GM19238 (cell line): ENCODE results near the gene LCE6A.

Experiments used
- DNase-seq: peaks from one replicate; pipeline ENCODE4 v3.0.0; 2011; ENCODE audit warnings: low spot score; ENCODE audit not compliant: insufficient read length

LCE6A gene

GRCh38 chr1:152842556-152842955 is at the start of gene LCE6A:
Gene LCE6A (plus strand): TSS chr1:152842856. CDS start chr1:152843521, 665 bp downstream.
- no peak for DNase-seq

GRCh38 chr1:152795686-152796085 is 47.0 kb upstream of the LCE6A start:
- DNase-seq, result no peak

- DNase-seq, result no peak
Measured at GRCh38 chr1:152796421-152796820, 46.2 kb upstream of the LCE6A start, which contains the start of gene LCE1D. Gene LCE1D (plus strand): TSS chr1:152796721. CDS start chr1:152797795, 1,074 bp downstream.

GRCh38 chr1:152801333-152801732 is 41.3 kb upstream of the LCE6A start:
- DNase-seq, result no peak

GRCh38 chr1:152806576-152806975 is 36.1 kb upstream of the LCE6A start, which contains the start of gene LCE1C:
Gene LCE1C (minus strand): TSS chr1:152806651. CDS start chr1:152805478, 1,173 bp downstream.
- no peak for DNase-seq

GRCh38 chr1:152811050-152811449 is 31.6 kb upstream of the LCE6A start:
- no peak for DNase-seq

- no peak for DNase-seq
Measured at GRCh38 chr1:152811671-152812070, 31.0 kb upstream of the LCE6A start, which contains the start of gene LCE1B. Gene LCE1B (plus strand): TSS chr1:152811971. CDS start chr1:152812447, 476 bp downstream.

GRCh38 chr1:152817309-152817708 is 25.3 kb upstream of the LCE6A start:
- DNase-seq, result no peak

GRCh38 chr1:152823294-152823693 is 19.4 kb upstream of the LCE6A start:
- no peak for DNase-seq

GRCh38 chr1:152824964-152825363 is 17.7 kb upstream of the LCE6A start:
- DNase-seq, result no peak

- no peak for DNase-seq
Measured at GRCh38 chr1:152827173-152827572, 15.5 kb upstream of the LCE6A start, which contains the start of gene LCE1A. Gene LCE1A (plus strand): TSS chr1:152827473. CDS start chr1:152827473, 0 bp downstream.

GRCh38 chr1:152836870-152837269 is 5.8 kb upstream of the LCE6A start:
- no peak for DNase-seq

GRCh38 chr1:152855661-152856060 is 13.0 kb downstream of the LCE6A start:
- DNase-seq, result no peak

- DNase-seq, result no peak
Measured at GRCh38 chr1:152858062-152858461, 15.4 kb downstream of the LCE6A start.

- no peak for DNase-seq
Measured at GRCh38 chr1:152859696-152860095, 17.0 kb downstream of the LCE6A start, which contains the start of gene LCE7A. Gene LCE7A (plus strand): TSS chr1:152859996. CDS start chr1:152860698, 702 bp downstream.

- DNase-seq, result no peak
Measured at GRCh38 chr1:152860129-152860528, 17.5 kb downstream of the LCE6A start.

GRCh38 chr1:152861374-152861773 is 18.7 kb downstream of the LCE6A start:
- DNase-seq, result no peak

- no peak for DNase-seq
Measured at GRCh38 chr1:152864443-152864842, 21.8 kb downstream of the LCE6A start.

GRCh38 chr1:152866321-152866720 is 23.7 kb downstream of the LCE6A start:
- DNase-seq, result no peak

GRCh38 chr1:152869808-152870419 is 27.3 kb downstream of the LCE6A start:
- peak; percentile 21 for DNase-seq

GRCh38 chr1:152870831-152871730 is 28.4 kb downstream of the LCE6A start:
- no peak for DNase-seq

GRCh38 chr1:152871731-152872126 is 29.1 kb downstream of the LCE6A start:
- no peak for DNase-seq
